ENCODE data around the gene SLC34A3.

The SLC34A3 gene

DNA sequence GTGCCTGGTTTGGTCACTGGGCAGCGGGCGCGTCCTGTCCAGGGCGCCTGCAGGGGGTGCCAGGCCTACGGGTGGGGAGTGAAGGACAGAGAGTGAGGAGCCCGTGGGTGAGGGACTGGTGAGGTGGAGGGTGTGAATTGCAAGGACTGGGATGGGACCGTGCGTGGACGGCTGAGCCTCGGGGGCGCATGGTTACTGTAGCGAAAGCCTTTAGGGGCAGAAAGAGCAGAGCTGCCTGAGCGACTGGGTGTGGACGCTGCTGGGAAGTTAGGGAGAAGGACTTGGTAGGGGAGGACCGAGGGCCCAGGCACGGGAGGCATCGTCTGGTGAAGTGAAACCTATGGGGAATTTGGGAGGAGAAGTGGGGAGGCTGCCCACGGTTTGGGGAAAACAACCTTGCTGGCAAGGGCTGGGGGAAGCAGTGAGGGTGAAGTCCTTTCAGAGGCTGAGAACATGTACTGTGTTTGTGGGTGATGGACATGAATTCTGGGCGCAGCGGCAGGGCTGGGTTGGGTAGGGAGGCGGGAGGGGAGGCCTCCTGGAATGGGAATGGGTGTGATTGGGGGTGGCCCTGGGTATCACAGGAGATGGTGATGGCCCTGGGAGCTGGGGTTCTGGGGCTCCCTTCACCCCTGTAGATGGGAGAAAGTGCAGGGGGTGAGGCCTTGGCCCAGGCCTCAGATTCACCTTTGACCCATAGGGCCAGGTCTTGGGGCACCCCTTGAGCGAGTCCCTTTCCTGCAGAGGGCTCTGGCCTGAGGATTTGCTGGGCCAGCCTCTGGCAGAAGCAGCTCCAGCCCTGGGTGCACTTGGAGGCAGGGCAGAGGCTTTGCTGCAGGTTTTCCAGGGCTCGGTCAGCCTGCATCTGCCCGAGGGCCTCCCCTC, 45.1 kb downstream of the SLC34A3 start:
- no peak for DNase-seq (ENCODE audit: low read depth in 1 of 2, low spot score in 1 of 2)

- DNase-seq (ENCODE audit: low read depth in 1 of 2, low spot score in 1 of 2): no peak
These were observed 46.0 kb downstream of the SLC34A3 start for GRCh38 chr9:137276473-137277328.

GRCh38 chr9:137277329-137278041, 46.8 kb downstream of the SLC34A3 start, which contains the start of gene TOR4A:
Gene TOR4A (plus strand): TSS chr9:137277726. CDS start chr9:137278690, 964 bp downstream.
- no peak for DNase-seq (ENCODE audit: low read depth in 1 of 2, low spot score in 1 of 2)

GRCh38 chr9:137278061-137278701, 47.5 kb downstream of the SLC34A3 start:
- DNase-seq (ENCODE audit: low read depth in 1 of 2, low spot score in 1 of 2): no peak

- no peak for DNase-seq (ENCODE audit: low read depth in 1 of 2, low spot score in 1 of 2)
These were observed 48.3 kb downstream of the SLC34A3 start for GRCh38 chr9:137278721-137279711.

- no peak for DNase-seq (ENCODE audit: low read depth in 1 of 2, low spot score in 1 of 2)
These were observed 49.2 kb downstream of the SLC34A3 start for GRCh38 chr9:137279741-137280473.

- DNase-seq (ENCODE audit: low read depth in 1 of 2, low spot score in 1 of 2): no peak
These were observed 50.0 kb downstream of the SLC34A3 start for GRCh38 chr9:137280474-137281344.

DNA sequence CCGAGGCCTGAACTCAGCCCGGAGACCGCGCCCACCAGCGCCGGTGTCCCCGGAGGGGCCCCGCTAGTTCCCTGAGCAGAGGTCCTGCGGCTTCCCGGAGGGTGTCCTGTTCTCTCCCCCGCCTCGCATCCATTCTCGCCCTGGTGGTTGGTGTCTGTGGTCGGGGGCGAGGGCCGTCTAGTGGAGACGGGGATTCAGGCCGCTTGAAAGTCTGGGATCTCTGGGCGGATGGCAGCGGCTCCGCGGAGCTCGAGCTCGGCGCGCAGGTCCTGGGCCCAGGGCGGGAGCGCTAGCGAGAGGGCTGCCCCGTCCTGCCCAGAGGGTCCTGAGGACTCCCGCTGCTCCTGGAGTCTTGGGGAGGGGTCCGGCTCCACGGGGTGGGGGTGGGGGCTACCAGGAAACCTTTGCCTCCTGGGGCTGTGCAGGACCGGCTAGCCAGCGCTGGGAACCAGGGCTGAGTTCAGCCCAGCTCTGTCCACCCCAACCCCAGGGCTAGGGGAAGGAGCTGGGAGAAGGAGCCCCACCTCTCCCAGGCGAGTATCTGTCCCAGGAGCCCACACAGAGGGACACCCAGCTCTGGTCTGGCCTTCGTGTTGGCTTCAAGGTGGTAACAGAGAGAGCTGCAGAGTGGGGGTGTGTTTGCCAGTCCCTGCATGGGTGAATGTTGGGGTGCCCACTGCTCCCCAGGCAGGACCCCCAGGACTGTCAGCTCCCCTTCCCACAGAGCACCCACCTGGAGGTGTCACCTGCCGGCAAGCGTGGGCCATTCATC, 50.8 kb downstream of the SLC34A3 start:
- no peak for DNase-seq (ENCODE audit: low read depth in 1 of 2, low spot score in 1 of 2)

Measured in activated T-helper 1 cell treated with anti-CD3 and anti-CD28 coated beads, Interleukin-2, amount 50 U/mL, for 16 hours (primary cell).